H1 (cell line): Measurements from ENCODE around the gene ADAMTS4. TPM values are rescaled to one million over a fixed set of nuclear protein-coding genes. Genes with fewer than 3 reads are reported as not detected.

Experiments
- JUN ChIP-seq: IDR thresholded peaks from 2 replicates; pipeline ENCODE4 v1.6.1; 2011; ENCODE audit warnings: low read depth, mild to moderate bottlenecking, improper control_type of control experiment, low read length
- NRF1 ChIP-seq: IDR thresholded peaks from 2 replicates; pipeline ENCODE4 v1.6.1; 2011; ENCODE audit warnings: mild to moderate bottlenecking, low read depth, low read length, improper control_type of control experiment
- TAF7 ChIP-seq: optimal IDR thresholded peaks from 2 replicates; pipeline ENCODE3; 2011; ENCODE audit warnings: low read depth, mild to moderate bottlenecking, inconsistent platforms, low read length, moderate library complexity, borderline replicate concordance
- polyA plus RNA-seq, 7 experiments: library from polyadenylated mRNA; depleted of rRNA in 3 of 7; stranded (reverse) in 5 of 7; unstranded in 2 of 7; fragments of >200 nt in 5 of 7; fragments of 200-250 nt in 2 of 7; gene quantifications; 1 replicate in 5 of 7; 2 replicates in 1 of 7; 4 replicates in 1 of 7; pipeline versions ENCODE4 v1.2.1 to v1.2.3, GENCODE V29; 2011 to 2013; ENCODE audit warnings: missing spikeins in 2 of 7, mixed read lengths in 2 of 7
- total RNA-seq: library from RNA; stranded (reverse); fragmentation: NEBNext Ultra II Directional; extraction: Animal tissue kit (Norgen Biotek cat#: 25700); gene quantifications from 2 replicates; pipeline ENCODE4 v1.2.1, GENCODE V29; 2021

ADAMTS4 gene
- total and polyA plus RNA-seq, 2 of the 8 experiments (the other 6 are each of a cell fraction or from before 2014, with no cell fraction given), result 4.6 to 7.2 TPM

DNA sequence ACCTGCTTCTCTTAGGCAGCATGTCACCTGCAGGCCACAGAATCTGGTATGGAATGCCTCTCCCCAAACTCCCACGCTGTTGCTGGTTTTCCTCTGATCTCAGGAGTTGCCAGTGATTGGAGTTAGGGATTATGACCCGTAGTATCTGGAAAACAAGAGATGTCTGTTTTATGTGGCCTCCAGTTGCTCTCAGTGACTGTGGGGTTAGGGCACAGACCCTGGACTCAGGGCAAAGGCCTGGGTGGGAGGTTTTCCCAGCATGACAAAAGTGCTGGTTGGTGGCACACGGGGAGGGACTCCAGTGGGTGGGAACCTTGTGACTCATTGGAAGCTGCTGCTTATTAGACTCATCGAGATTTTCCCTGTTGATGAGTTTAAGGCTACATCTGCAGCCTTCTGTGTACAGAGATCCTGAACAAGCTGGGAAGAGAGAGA, 39.2 kb upstream of the ADAMTS4 start, which contains the start of gene NR1I3 (continued):
- no peak for TF ChIP-seq TAF7
- TF ChIP-seq JUN, result no peak
- no peak for TF ChIP-seq NRF1
